Inflammatory macrophage treated with lipopolysaccharide for 1 hour (primary cell): ENCODE results near the gene VLDLR.
"Not testable (repeated sequence)": the region's sequence is repeated elsewhere in the genome, so short reads cannot be mapped to it uniquely, and the experiment has no call there.

ENCODE experiments used
- DNase-seq, 2 donors: peaks; one replicate each; pipeline ENCODE4 v3.0.0-alpha.2; 2020 to 2022

VLDLR gene

GRCh38 chr9:2664174-2665065 is 42.8 kb downstream of the VLDLR start:
- DNase-seq, result no peak

- no peak for DNase-seq
Observed at GRCh38 chr9:2666569-2666968, 45.0 kb downstream of the VLDLR start.

DNA sequence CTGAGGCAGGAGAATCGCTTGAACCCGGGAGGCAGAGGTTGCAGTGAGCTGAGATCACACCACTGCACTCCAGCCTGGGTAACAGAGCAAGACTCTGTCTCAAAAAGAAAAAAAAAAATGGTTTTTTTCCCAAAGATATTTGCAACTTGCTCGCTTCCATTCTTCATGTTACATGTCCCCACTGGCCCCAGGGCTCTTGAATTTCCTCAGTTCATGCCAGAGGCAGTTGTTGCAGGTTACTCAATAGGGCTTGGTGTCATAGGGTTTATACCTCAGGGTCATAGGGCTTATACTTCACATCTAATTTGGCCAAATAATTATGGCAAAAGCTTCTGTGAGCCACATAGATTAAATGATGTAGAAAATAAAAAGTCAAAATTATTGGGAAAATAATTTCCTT is 51.6 kb downstream of the VLDLR start:
- DNase-seq, result no peak

DNA sequence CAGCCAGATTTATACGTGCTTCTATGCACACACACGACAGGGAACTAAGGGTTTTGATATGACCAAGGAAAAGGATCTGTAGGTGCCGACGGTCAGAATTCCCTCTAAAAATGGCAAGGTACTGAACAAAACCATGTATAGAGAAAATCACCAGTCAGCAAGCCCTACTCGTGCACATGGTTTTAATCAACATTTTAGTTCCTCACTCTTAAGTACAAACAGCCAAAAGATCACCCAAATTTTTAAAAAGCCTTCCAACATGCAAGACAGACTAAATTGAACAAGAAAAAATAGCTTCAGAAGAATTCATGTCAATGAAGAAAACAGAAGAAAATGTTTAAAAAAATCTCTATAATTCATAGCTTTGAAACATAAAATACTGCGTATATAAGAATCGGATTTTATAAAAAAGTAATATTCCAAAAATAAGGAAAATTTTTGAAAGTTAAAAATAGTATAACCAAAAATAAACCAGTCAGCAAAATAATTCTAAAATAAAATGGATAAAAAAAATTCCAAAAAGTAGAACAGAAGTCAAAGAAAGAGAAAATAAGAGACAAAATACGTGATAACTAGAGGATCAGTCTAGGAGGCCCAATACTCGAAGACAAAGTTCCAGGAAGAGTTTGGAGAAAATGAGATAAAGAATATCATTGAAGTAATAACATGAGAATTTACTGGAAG is 52.7 kb downstream of the VLDLR start:
- no peak for DNase-seq

- no peak for DNase-seq
Observed at GRCh38 chr9:2675834-2676233, 54.2 kb downstream of the VLDLR start.

DNA sequence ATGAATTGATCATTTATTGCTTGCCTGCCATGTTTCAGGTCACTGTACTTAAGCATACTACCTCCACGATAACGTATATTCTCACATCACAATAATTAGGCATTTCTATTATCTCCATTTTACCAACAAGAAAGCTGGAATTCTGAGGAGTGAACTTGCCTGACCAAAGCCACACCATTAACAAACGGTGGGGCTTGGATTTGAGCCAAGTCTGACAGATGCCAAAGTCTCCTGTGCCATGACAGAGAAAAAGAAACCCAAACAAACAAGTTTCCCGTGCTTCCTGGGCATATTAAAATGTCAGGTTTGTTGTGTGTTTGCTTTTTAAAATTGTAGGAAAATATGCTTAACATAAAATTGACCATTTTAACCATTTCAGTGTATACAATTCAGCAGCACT is 54.9 kb downstream of the VLDLR start:
- DNase-seq, result no peak

GRCh38 chr9:2677915-2678889 is 56.6 kb downstream of the VLDLR start:
- no peak for DNase-seq

GRCh38 chr9:2679011-2679410 is 57.4 kb downstream of the VLDLR start:
- DNase-seq, result no peak

DNA sequence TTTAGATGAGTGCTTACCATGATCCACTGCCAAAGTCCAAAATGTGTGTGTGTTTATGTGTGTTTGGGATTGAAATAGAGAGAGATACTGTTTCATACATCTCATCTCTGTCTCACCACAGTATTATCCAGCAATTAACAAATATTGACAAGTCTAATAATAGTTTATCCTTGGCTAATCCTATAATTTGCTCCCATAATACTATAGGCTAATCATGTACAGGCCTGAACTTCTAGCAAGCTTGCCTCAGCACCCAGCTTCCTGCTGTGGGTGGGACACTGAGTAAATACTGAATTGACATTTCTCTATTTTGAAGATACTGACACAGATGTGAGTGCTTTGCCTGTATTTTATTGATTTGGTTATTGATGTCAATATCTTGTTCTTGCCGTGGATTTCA is 60.4 kb downstream of the VLDLR start:
- DNase-seq, result no peak

DNA sequence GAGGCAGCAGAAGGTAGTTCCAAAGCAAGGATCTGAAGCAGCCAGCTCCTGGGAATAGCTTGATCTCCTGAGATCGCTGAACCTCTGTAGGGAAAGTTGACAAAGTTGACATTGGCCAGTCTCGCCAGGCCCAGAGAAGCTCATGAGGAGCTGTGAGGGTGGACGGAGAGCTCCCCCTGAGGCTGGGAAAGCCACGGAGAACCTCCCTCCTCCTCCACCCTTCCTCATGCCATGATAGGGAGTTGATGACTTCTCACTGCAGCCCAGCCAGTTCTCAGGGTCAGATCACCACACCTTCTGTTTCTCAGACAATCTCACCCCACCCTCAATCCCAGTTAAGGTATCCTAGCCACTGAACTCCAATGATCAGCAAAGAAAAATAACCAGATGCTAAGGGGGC is 65.3 kb downstream of the VLDLR start:
- DNase-seq, result no peak

- no peak for DNase-seq
Observed at GRCh38 chr9:2688636-2689035, 67.0 kb downstream of the VLDLR start.

GRCh38 chr9:2691212-2691611 is 69.6 kb downstream of the VLDLR start:
- DNase-seq, result no peak

GRCh38 chr9:2691626-2692025 is 70.0 kb downstream of the VLDLR start:
- no peak for DNase-seq

GRCh38 chr9:2693056-2693455 is 71.5 kb downstream of the VLDLR start:
- no peak for DNase-seq

GRCh38 chr9:2697492-2697891 is 75.9 kb downstream of the VLDLR start:
- DNase-seq, result no peak

DNA sequence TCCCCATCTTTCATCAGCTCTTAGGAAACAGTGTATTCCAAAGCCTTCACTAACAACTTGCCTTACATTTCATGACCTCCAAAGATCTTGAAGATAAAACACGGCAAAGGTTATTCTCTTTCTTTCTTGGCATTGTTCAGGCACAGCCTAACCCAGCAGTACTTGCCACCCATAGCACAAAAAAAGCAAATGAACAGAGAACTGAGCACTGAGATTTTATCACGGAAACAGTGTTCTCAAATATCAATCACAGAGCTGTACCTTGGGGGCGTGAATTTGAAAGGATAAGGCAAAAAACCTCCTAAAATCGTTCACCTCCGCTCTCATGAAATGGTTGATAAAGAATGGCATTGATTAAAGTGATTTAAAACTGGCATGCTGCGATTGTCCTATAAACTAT is 78.8 kb downstream of the VLDLR start:
- no peak for DNase-seq

DNA sequence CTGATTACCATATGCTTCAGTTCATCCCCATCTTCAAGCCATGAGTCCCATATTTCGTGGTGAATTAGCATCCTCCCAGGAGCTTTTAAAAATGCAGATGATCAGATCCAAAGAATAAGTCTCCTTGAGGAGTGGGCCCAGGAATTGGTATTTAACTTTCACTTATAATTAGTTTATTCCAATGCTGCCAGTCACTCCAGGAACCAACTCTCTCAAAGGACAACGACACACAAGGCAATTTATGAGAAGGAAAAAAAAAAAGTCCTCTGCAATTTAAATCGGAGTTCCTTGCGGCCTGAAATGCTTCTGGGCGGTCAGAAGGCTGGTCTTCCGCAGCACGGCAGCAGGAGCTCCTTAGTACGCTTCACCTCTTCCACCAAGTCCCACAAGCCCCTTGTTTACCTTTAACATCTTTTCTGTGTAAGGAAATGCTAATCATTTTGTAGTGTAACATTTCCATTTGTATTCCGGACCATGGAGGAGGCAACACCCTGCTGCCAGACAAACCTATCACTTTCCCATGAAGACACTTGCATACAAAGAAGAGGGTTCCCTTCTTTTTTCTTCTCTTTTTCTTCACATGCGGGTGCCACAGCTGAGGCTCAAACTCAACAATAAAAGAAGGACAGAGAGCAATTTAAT is 79.4 kb downstream of the VLDLR start:
- DNase-seq, result no peak

DNA sequence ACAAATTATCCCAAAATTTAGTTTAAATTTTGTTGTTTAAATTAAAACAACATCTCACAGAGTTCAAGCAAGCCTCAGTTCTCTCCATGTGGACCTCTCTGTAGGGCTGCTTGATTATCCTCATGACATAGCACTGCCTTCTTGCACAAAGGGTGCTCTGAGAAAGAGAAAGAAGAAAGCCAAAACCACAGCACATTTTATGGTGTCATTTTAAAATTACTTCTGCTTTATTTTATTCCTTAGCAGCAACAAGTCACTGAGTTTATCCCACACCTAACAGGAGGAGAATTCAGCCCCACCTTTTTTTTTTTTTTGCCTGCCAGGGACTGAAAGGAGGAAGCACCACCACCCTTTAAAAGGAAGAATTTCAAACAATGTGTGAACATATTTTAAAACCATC is 82.9 kb downstream of the VLDLR start:
- DNase-seq, result peak; percentile 11 to 13

GRCh38 chr9:2707256-2707655 is 85.7 kb downstream of the VLDLR start:
- not testable (repeated sequence) for DNase-seq
